ENCODE data around the gene CSK.
A peak's percentile ranks its signal among the peaks of the same experiment; 100 is the strongest.

CSK gene

DNA sequence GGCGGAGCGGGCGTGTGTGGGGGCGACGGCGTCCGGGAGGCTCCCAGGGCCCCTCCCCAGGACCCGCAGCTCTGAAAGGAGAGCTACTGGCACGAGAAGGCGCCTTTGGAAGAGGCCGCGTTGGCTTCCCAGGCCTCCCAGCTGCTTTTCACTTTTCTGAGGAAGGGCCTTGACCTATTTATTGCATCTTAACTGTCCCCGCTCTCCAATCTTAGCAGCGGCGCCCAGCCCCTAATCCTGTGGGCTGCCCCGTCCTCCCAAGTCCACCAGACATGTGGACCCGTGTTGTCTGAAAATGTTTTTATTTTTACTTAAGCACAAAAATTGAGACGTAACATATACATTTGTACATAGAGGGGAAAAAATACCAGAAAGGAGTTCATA is 61.6 kb downstream of the CSK start:
- DNase-seq (ENCODE audit: low read depth), result no peak

GRCh38 chr15:74843891-74844299 is 62.0 kb downstream of the CSK start:
- no peak for DNase-seq (ENCODE audit: low read depth)

- no peak for DNase-seq (ENCODE audit: low read depth)
Observed at GRCh38 chr15:74844319-74845207, 62.7 kb downstream of the CSK start.

DNA sequence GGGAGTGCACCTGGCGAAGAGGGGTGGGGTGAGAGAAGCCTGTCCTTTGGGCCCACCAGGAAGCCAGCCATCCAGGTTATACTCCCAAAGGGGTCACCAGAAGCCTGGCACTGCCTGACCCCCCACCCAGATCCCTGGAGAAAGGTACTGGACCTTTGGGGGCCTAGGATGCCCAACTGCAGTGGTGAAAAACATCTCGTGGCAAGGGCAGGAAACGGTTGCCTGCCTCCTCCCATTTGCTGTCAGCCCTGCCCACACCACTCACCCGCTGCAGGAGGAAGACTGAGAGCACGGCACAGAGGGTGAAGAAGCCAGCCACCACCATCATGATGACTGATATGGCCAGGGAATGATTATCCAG is 63.3 kb downstream of the CSK start:
- DNase-seq (ENCODE audit: low read depth), result peak; percentile 48

DNA sequence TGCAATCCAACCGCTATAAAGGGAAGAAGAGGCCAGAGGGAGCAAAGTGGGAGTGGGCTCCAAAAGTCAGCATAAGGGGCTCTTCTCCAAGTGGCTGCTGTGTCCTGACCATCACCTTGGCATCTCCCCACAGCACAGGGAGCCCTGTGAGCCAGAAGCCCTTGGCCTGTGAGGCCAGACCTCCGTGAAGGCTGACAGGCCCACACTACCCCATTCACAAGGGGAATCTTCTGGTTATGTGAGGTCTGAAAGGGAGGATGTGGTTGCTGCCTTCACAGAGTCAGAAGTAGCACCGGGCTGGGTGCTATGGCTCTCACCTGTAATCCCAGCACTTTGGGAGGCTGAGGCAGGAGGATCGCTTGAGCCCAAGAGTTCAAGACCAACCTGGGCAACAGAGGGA is 63.7 kb downstream of the CSK start:
- DNase-seq (ENCODE audit: low read depth), result no peak

DNA sequence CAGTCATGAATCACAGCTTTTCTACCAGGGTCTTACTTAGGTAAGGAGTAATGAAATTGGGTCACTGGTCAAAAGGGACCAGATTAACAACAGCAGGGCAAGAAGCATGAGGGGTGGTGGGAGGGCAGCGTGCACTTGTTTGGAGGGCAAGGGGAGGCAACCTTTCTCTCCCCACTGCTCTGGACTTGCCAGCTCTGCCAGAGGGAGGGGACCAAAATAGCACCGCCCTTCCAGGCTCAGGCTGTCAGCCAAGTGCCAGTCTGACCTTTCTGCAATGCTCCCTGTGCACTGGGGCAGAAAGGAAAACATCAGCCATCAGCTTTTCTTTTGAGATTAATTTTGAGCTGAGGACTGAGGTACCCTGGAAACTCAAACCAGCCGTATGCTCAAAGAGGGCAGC is 65.6 kb downstream of the CSK start:
- no peak for DNase-seq (ENCODE audit: low read depth)

- no peak for DNase-seq (ENCODE audit: low read depth)
Observed at GRCh38 chr15:74850393-74850792, 68.5 kb downstream of the CSK start.

GRCh38 chr15:74851960-74852359 is 70.1 kb downstream of the CSK start:
- no peak for DNase-seq (ENCODE audit: low read depth)
